NCI-H1048 (cell line): ENCODE measurements around the gene ARHGAP21.

Experiments
- DNase-seq: peaks from one replicate; lab custom pipeline; 2025; lab: John Stamatoyannopoulos, UW

ARHGAP21 gene

GRCh38 chr10:24722676-24723385, 856 bp downstream of the ARHGAP21 start:
- no peak for DNase-seq

GRCh38 chr10:24722131-24722675, 1.5 kb downstream of the ARHGAP21 start:
- no peak for DNase-seq

- DNase-seq = no peak
These were observed 2.2 kb downstream of the ARHGAP21 start for GRCh38 chr10:24721229-24722106.

GRCh38 chr10:24720096-24720495, 3.6 kb downstream of the ARHGAP21 start:
- no peak for DNase-seq

- no peak for DNase-seq
These were observed 5.4 kb downstream of the ARHGAP21 start for GRCh38 chr10:24718031-24718855.

GRCh38 chr10:24716295-24716694, 7.4 kb downstream of the ARHGAP21 start:
- DNase-seq = no peak

- DNase-seq = no peak
These were observed 8.4 kb downstream of the ARHGAP21 start for GRCh38 chr10:24715246-24715769.

- DNase-seq = no peak
These were observed 10.6 kb downstream of the ARHGAP21 start for GRCh38 chr10:24713086-24713485.

GRCh38 chr10:24711465-24711864, 12.2 kb downstream of the ARHGAP21 start:
- DNase-seq = no peak

GRCh38 chr10:24708081-24708480, 15.6 kb downstream of the ARHGAP21 start:
- no peak for DNase-seq

GRCh38 chr10:24707445-24707844, 16.2 kb downstream of the ARHGAP21 start:
- no peak for DNase-seq

- no peak for DNase-seq
These were observed 17.1 kb downstream of the ARHGAP21 start for GRCh38 chr10:24706479-24707118.

- DNase-seq = no peak
These were observed 20.0 kb downstream of the ARHGAP21 start for GRCh38 chr10:24703700-24704099.

- no peak for DNase-seq
These were observed 22.2 kb downstream of the ARHGAP21 start for GRCh38 chr10:24701447-24701846.

GRCh38 chr10:24700948-24701347, 22.7 kb downstream of the ARHGAP21 start:
- no peak for DNase-seq

- DNase-seq = no peak
These were observed 25.4 kb downstream of the ARHGAP21 start for GRCh38 chr10:24698270-24698669.

GRCh38 chr10:24697080-24697479, 26.6 kb downstream of the ARHGAP21 start:
- no peak for DNase-seq

- DNase-seq = no peak
These were observed 28.2 kb downstream of the ARHGAP21 start for GRCh38 chr10:24695452-24695851.

GRCh38 chr10:24694086-24694485, 29.6 kb downstream of the ARHGAP21 start:
- no peak for DNase-seq

- DNase-seq = no peak
These were observed 32.6 kb downstream of the ARHGAP21 start for GRCh38 chr10:24690961-24691512.

- no peak for DNase-seq
These were observed 37.6 kb downstream of the ARHGAP21 start for GRCh38 chr10:24685958-24686540.
